Naive thymus-derived CD8-positive, alpha-beta T cell (primary cell): Measurements from ENCODE around the gene SMU1. TPM values are rescaled to one million over a fixed set of nuclear protein-coding genes. Genes with fewer than 3 reads are reported as not detected.
A peak's percentile ranks its signal among the peaks of the same experiment; 100 is the strongest.

Experiments used
- ATAC-seq, 2 donors: fragments of 150-1000 bp; cut with Tn5 transposase in 1 of 2; sonication (Bioruptor Pico), chemical (Tn5 transposase) in 1 of 2; 1 replicate in 1 of 2; 2 replicates in 1 of 2; pipeline ENCODE4 v1.10.0; 2021; ENCODE audit warnings: mild to moderate bottlenecking in 2 of 2, moderate library complexity in 2 of 2
- POLR2A ChIA-PET: fragments of 350-600 bp; sonication (Branson Sonifier 250); formaldehyde crosslinking; loops from one replicate; lab custom pipeline; 2021; ENCODE audit warnings: antibody characterized with exemption; lab: Charles Lee
- DNase-seq, 10 donors: peaks; one replicate each; pipeline versions ENCODE4 v3.0.0 to v3.0.0-alpha.2; 2020 to 2022
- H3K27ac Mint-ChIP-seq, 10 donors: one replicate each; pipeline ENCODE4 v1.8.0; 2020 to 2022; ENCODE audit warnings: mild to moderate bottlenecking in 10 of 10, mixed read lengths in 10 of 10, moderate library complexity in 4 of 10, inconsistent platforms in 1 of 10
- H3K27me3 Mint-ChIP-seq, 5 donors: one replicate each; pipeline ENCODE4 v1.8.0; 2021 to 2022; ENCODE audit warnings: mixed read lengths in 5 of 5
- H3K36me3 Mint-ChIP-seq, 3 donors: one replicate each; pipeline ENCODE4 v1.8.0; 2020 to 2022; ENCODE audit warnings: mixed read lengths in 3 of 3, mild to moderate bottlenecking in 2 of 3, inconsistent platforms in 1 of 3
- H3K4me1 Mint-ChIP-seq, 4 donors: one replicate each; pipeline ENCODE4 v1.8.0; 2021 to 2022; ENCODE audit warnings: mixed read lengths in 4 of 4
- H3K4me3 Mint-ChIP-seq, 10 donors: one replicate each; pipeline ENCODE4 v1.8.0; 2020 to 2022; ENCODE audit warnings: mild to moderate bottlenecking in 10 of 10, mixed read lengths in 10 of 10, moderate library complexity in 6 of 10, inconsistent platforms in 1 of 10
- H3K9me3 Mint-ChIP-seq, 9 donors: one replicate each; pipeline ENCODE4 v1.8.0; 2020 to 2022; ENCODE audit warnings: mixed read lengths in 9 of 9, mild to moderate bottlenecking in 3 of 9, inconsistent platforms in 1 of 9, moderate library complexity in 1 of 9
- polyA plus RNA-seq, 3 donors: library from polyadenylated mRNA; unstranded; fragments of 300-500 nt; fragmentation: Illumina TruSeq; gene quantifications; one replicate each; pipeline ENCODE4 v1.2.3, GENCODE V29; 2021
- total RNA-seq, 8 experiments: library from RNA in 2 of 8; stranded (reverse) in 2 of 8; gene quantifications; one replicate each; pipeline ENCODE4 v1.2.3 and lab custom pipeline; 2021 to 2026

Gene SMU1
- total and polyA plus RNA-seq, 5 experiments from 2014 or later = 19.5 to 30.9 (median 24.3) TPM

DNA sequence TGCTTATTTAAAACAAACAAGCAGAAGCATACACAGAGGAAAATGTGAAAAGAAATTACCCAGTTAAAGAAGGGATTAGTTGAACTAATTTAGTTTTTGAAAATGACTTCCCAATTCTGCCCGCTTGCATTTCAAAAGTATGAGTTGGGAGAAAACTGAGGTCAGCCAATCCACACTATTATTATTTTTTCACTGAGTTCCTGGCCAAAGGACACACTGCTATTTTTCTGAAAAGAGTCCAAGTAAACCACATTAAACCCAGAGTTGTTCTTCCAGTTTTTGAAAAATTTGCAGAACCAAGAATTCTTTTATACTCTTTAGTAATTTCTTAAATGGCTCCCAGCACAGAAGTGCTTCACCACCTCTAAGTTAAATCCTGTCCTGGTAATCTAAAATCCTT, 7.5 kb downstream of the SMU1 start:
- Mint-ChIP-seq H3K4me3 (no peak overlapping the region), H3K4me1 (peaks cover 24 to 34% (median 30%) of the 10 kb centered on the region in 4 donors), H3K27me3 (no peaks in the 10 kb centered on the region), H3K9me3 (no peaks in the 10 kb centered on the region), H3K36me3 (peaks cover 0 to 96% (median 13%) of the 10 kb centered on the region in 3 donors), H3K27ac (peak overlapping the region in 1 of 10 donors; percentile 37)
- POLR2A ChIA-PET = no interaction called here
- DNase-seq (no peak), ATAC-seq (no peak)

GRCh38 chr9:33065157-33066076, 11.1 kb downstream of the SMU1 start:
- Mint-ChIP-seq H3K27me3 (no peaks in the 10 kb centered on the region), H3K4me1 (peaks cover 5 to 11% (median 6%) of the 10 kb centered on the region in 4 donors), H3K36me3 (peaks cover 0 to 95% (median 29%) of the 10 kb centered on the region in 3 donors), H3K27ac (peak overlapping the region in 6 of 10 donors; percentile 5 to 47 (median 18)), H3K4me3 (no peak overlapping the region), H3K9me3 (no peaks in the 10 kb centered on the region)
- ATAC-seq = no peak
- no peak for DNase-seq
- POLR2A ChIA-PET = no interaction called here

GRCh38 chr9:33051144-33051543, 25.3 kb downstream of the SMU1 start:
- ATAC-seq = no peak
- no peak for DNase-seq
- POLR2A ChIA-PET = no interaction called here
- Mint-ChIP-seq H3K4me3 (no peak overlapping the region), H3K36me3 (peaks cover 4 to 79% (median 24%) of the 10 kb centered on the region in 3 donors), H3K27me3 (no peaks in the 10 kb centered on the region), H3K27ac (peak overlapping the region in 1 of 10 donors; percentile 10), H3K4me1 (peaks cover 1 to 8% (median 6%) of the 10 kb centered on the region in 4 donors), H3K9me3 (no peaks in the 10 kb centered on the region)

DNA sequence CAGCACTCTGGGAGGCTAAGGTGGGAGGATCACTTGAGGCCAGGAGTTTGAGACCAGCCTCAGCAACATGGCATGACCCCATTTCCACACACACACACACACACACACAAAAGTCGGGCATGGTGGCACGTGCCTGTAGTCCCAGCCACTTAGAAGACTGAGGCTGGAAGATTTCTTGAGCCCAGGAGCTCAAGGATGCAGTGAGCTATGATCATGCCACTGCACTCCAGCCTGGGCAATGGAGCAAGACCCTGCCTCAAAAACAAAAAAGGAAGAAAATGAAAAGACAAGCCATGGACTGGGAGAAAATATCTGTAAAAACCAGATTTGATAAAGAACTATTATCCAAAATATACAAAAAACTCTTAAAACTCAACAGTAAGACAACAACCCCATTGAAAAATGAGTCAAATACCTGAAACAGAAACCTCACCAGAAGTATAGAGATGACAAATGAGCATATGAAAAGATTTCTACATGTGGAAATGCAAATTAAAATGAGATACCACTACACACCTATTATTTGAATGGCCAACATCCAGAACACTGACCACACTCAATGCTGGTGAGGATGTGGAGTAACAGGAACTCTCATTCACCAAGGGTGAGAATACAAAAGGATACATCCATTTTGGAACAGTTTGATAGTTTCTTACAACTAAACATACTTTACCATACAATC, 26.7 kb downstream of the SMU1 start:
- Mint-ChIP-seq H3K9me3 (no peaks in the 10 kb centered on the region), H3K36me3 (peaks cover 4 to 76% (median 28%) of the 10 kb centered on the region in 3 donors), H3K4me3 (no peak overlapping the region), H3K27ac (peak overlapping the region in 5 of 10 donors; percentile 9 to 84 (median 42)), H3K4me1 (peaks cover 3 to 12% (median 8%) of the 10 kb centered on the region in 4 donors), H3K27me3 (no peaks in the 10 kb centered on the region)
- no peak for DNase-seq
- POLR2A ChIA-PET = no interaction called here
- no peak for ATAC-seq

- Mint-ChIP-seq H3K4me1 (peaks cover 8 to 29% (median 18%) of the 10 kb centered on the region in 4 donors), H3K4me3 (no peak overlapping the region), H3K27ac (peak overlapping the region in 4 of 10 donors; percentile 9 to 89 (median 42)), H3K27me3 (no peaks in the 10 kb centered on the region), H3K36me3 (peaks cover 4 to 65% (median 28%) of the 10 kb centered on the region in 3 donors), H3K9me3 (no peaks in the 10 kb centered on the region)
- ATAC-seq (no peak), DNase-seq (no peak)
- POLR2A ChIA-PET = no interaction called here
Measured at GRCh38 chr9:33048054-33048465, 28.4 kb downstream of the SMU1 start.

DNA sequence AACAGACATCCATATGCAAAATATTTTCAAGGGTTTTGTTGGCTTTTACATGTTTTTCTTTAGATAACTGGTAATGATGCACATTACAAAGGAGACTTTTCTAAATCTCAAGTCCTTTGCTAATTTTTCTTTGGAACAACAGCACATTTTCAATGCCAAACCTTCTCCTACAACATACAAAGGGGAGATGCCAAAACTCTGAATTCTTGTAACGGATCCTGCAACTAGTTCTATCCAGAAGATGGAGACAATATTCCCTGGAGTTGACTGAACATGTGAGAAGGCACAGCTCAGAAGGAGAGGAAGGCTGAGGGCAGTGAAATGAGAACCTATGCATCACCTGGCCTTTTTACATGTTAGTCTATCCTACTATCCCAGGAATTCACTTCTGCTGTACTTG, 30.4 kb downstream of the SMU1 start:
- DNase-seq (no peak), ATAC-seq (no peak)
- Mint-ChIP-seq H3K9me3 (no peaks in the 10 kb centered on the region), H3K4me1 (peaks cover 8 to 29% (median 16%) of the 10 kb centered on the region in 4 donors), H3K27ac (peak overlapping the region in 2 of 10 donors; percentile 20 to 52), H3K4me3 (no peak overlapping the region), H3K36me3 (peaks cover 4 to 49% (median 22%) of the 10 kb centered on the region in 3 donors), H3K27me3 (no peaks in the 10 kb centered on the region)
- POLR2A ChIA-PET = interaction anchor here (1.1 kb wide), 1 partner anchor 21 kb away, joined by 3 read pairs; the partner anchor contains the start of gene DNAJA1

GRCh38 chr9:33044677-33045282, 31.7 kb downstream of the SMU1 start:
- Mint-ChIP-seq H3K27me3 (no peaks in the 10 kb centered on the region), H3K9me3 (no peaks in the 10 kb centered on the region), H3K4me1 (peaks cover 8 to 29% (median 14%) of the 10 kb centered on the region in 4 donors), H3K27ac (peak overlapping the region; percentile 36 to 88 (median 78)), H3K36me3 (peaks cover 4 to 52% (median 19%) of the 10 kb centered on the region in 3 donors), H3K4me3 (peak overlapping the region; percentile 73 to 88 (median 83))
- no peak for ATAC-seq
- POLR2A ChIA-PET = interaction anchor here (0.5 to 1.6 kb wide), 4 partner anchors 19 to 537 kb away, joined by 3 to 10 read pairs (median 4); partner anchors contain the start of gene SMU1
- DNase-seq = no peak

- ATAC-seq = peak; percentile 69 to 79
Measured at GRCh38 chr9:33044162-33044673, 32.3 kb downstream of the SMU1 start.

GRCh38 chr9:33043671-33044070, 32.8 kb downstream of the SMU1 start:
- peak; percentile 6 to 14 for ATAC-seq
- Mint-ChIP-seq H3K4me3 (peak overlapping the region; percentile 73 to 88 (median 83)), H3K9me3 (no peaks in the 10 kb centered on the region), H3K4me1 (peaks cover 8 to 21% (median 13%) of the 10 kb centered on the region in 4 donors), H3K27me3 (no peaks in the 10 kb centered on the region), H3K27ac (peak overlapping the region in 9 of 10 donors; percentile 37 to 88 (median 61)), H3K36me3 (peaks cover 4 to 53% (median 12%) of the 10 kb centered on the region in 3 donors)
- DNase-seq = no peak
- POLR2A ChIA-PET = interaction anchor here (0.6 to 1.6 kb wide), 3 partner anchors 17 to 73 kb away, joined by 3 to 10 read pairs (median 7); no protein-coding TSS in a partner anchor

More at GRCh38 chr9:33044162-33044673, 32.3 kb downstream of the SMU1 start:
- H3K4me3 Mint-ChIP-seq = peak overlapping the region; percentile 73 to 88 (median 83)
- H3K9me3 Mint-ChIP-seq = no peaks in the 10 kb centered on the region
- peaks cover 4 to 52% (median 17%) of the 10 kb centered on the region in 3 donors for H3K36me3 Mint-ChIP-seq
- H3K27me3 Mint-ChIP-seq = no peaks in the 10 kb centered on the region
- POLR2A ChIA-PET = interaction anchor here (0.5 to 1.6 kb wide), 4 partner anchors 18 to 209 kb away, joined by 3 to 10 read pairs (median 6); partner anchors contain the start of gene SMU1
- peak overlapping the region in 9 of 10 donors; percentile 37 to 88 (median 61) for H3K27ac Mint-ChIP-seq
- peak; percentile 38 to 77 (median 57) for DNase-seq
- H3K4me1 Mint-ChIP-seq = peaks cover 8 to 25% (median 14%) of the 10 kb centered on the region in 4 donors

DNA sequence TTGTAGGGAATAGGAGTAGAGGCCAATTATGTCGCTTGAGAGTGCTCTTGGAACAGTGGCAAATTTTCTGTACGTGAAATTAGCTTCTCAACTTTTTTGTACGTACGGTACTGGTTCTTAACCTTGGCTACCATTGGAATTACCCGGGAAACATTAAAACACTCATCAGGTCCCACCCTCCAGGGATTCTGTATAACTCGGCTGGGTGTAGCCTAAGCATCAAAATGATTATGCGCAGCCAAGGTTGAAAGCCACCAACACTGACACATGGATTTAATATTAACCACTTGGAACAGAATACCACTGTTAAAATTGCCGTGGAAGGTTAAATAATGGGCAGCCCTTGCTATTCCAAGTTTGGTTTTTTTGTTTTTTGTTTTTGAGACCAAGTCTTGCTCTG, 34.0 kb downstream of the SMU1 start:
- POLR2A ChIA-PET = interaction anchor here (0.6 kb wide), 1 partner anchor 1004 kb away, joined by 3 read pairs; no protein-coding TSS in a partner anchor
- peaks cover 4 to 55% (median 14%) of the 10 kb centered on the region in 3 donors for H3K36me3 Mint-ChIP-seq
- ATAC-seq (peak in 1 of 2 donors; percentile 5), DNase-seq (no peak)
- H3K4me3 Mint-ChIP-seq = no peak overlapping the region
- H3K27me3 Mint-ChIP-seq = no peaks in the 10 kb centered on the region
- H3K27ac Mint-ChIP-seq = no peak overlapping the region
- H3K9me3 Mint-ChIP-seq = no peaks in the 10 kb centered on the region
- H3K4me1 Mint-ChIP-seq = peaks cover 8 to 21% (median 13%) of the 10 kb centered on the region in 4 donors

- ATAC-seq (no peak), DNase-seq (no peak)
- Mint-ChIP-seq H3K4me1 (peaks cover 10 to 24% (median 13%) of the 10 kb centered on the region in 4 donors), H3K27ac (peak overlapping the region in 4 of 10 donors; percentile 1 to 58 (median 23)), H3K4me3 (no peak overlapping the region), H3K27me3 (no peaks in the 10 kb centered on the region), H3K36me3 (peaks cover 3 to 55% (median 14%) of the 10 kb centered on the region in 3 donors), H3K9me3 (no peaks in the 10 kb centered on the region)
- POLR2A ChIA-PET = interaction anchor here (0.6 kb wide), 1 partner anchor 10 kb away, joined by 3 read pairs; no protein-coding TSS in a partner anchor
Measured at GRCh38 chr9:33041432-33042188, 34.9 kb downstream of the SMU1 start.
